Endodermal cell (in vitro differentiated cells): ENCODE data around the gene GABRR3. TPM values are rescaled to one million over a fixed set of nuclear protein-coding genes. Genes with fewer than 3 reads are reported as not detected.

Experiments
- DNase-seq: peaks from one replicate; pipeline ENCODE4 v3.0.0-alpha.2; 2017
- H3K27ac ChIP-seq: 2 replicates; pipeline ENCODE4 v1.5.1; 2013; ENCODE audit warnings: mild to moderate bottlenecking, low read depth, low read length, moderate library complexity
- H3K27me3 ChIP-seq: 2 replicates; pipeline ENCODE4 v1.6.1; 2013; ENCODE audit warnings: mild to moderate bottlenecking, low read length, moderate library complexity; ENCODE audit not compliant: insufficient read depth, control insufficient read depth, poor library complexity, severe bottlenecking
- H3K36me3 ChIP-seq: 2 replicates; pipeline ENCODE4 v1.7.0; 2013; ENCODE audit warnings: mild to moderate bottlenecking, low read length, moderate library complexity; ENCODE audit not compliant: control insufficient read depth, insufficient read depth
- H3K4me1 ChIP-seq: one replicate; pipeline ENCODE4 v1.7.0; 2013; ENCODE audit warnings: low read length; ENCODE audit not compliant: control insufficient read depth, insufficient read depth
- H3K4me3 ChIP-seq: 2 replicates; pipeline ENCODE4 v1.5.1; 2013; ENCODE audit warnings: mild to moderate bottlenecking, low read length, moderate library complexity
- H3K9ac ChIP-seq: 2 replicates; pipeline ENCODE4 v1.6.1; 2013; ENCODE audit warnings: mild to moderate bottlenecking, low read length, moderate library complexity; ENCODE audit not compliant: poor library complexity, severe bottlenecking; ENCODE audit errors: extremely low read depth
- H3K9me3 ChIP-seq: 2 replicates; pipeline ENCODE4 v1.6.1; 2013; ENCODE audit warnings: mild to moderate bottlenecking, low read length, moderate library complexity; ENCODE audit not compliant: control insufficient read depth
- H3K27ac Mint-ChIP-seq: 2 replicates; pipeline ENCODE4 v1.8.0; 2020; ENCODE audit warnings: mixed read lengths
- H3K27me3 Mint-ChIP-seq: 2 replicates; pipeline ENCODE4 v1.8.0; 2021; ENCODE audit warnings: mild to moderate bottlenecking, mixed read lengths; ENCODE audit not compliant: insufficient read depth
- H3K36me3 Mint-ChIP-seq: 2 replicates; pipeline ENCODE4 v1.8.0; 2020; ENCODE audit warnings: low read depth, mixed read lengths
- H3K4me1 Mint-ChIP-seq: 2 replicates; pipeline ENCODE4 v1.8.0; 2020; ENCODE audit warnings: mixed read lengths
- H3K4me3 Mint-ChIP-seq: 2 replicates; pipeline ENCODE4 v1.8.0; 2020; ENCODE audit warnings: mild to moderate bottlenecking, moderate library complexity, mixed read lengths
- H3K9me3 Mint-ChIP-seq: 2 replicates; pipeline ENCODE4 v1.8.0; 2020; ENCODE audit warnings: mild to moderate bottlenecking, mixed read lengths
- WGBS, 2 experiments: methylation state at CpG; one replicate each; pipeline versions ENCODE4 v1.1.5 to v1.1.7; 2013; ENCODE audit warnings: missing lambda C conversion rate in 2 of 2, mixed read lengths in 1 of 2; ENCODE audit not compliant: insufficient coverage in 1 of 2, insufficient read length in 1 of 2; 5-methylcytosine and 5-hydroxymethylcytosine counted together
- total RNA-seq, 2 donors: library from RNA; stranded (reverse); fragmentation: NEBNext Ultra II Directional in 1 of 2; extraction: Animal tissue kit (Norgen Biotek cat#: 25700) in 1 of 2; gene quantifications; 2 replicates in 1 of 2; 3 replicates in 1 of 2; pipeline ENCODE4 v1.2.1, GENCODE V29; 2021
- TF ChIP-seq, protein P1 (sequence below): fragments of 200-600 bp; sonication (generic); conservative IDR thresholded peaks from 2 replicates; pipeline ENCODE4 v1.5.0; 2021; ENCODE audit warnings: antibody characterized with exemption, mild to moderate bottlenecking

GABRR3 gene
- total RNA-seq, 2 donors from 2014 or later = not detected

DNA sequence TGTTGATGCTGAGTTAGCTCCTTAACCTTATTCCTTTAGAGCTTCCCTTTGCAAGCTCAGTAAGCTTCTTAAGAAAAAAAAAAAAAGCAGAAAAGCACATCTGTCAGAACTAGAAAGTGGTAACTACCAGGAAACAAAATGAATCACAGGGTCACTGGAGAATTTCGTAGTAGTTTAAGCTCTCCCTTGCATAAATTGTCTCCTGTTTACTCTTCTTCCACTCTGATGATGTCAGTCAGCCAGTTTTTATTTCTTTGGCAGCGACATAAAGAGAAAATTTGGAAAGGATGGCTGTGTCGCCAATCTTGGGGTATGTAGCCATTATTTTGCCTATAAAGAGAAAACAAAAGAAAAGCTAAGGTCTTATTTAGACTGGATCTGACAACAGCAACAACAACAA is 3.2 kb upstream of the GABRR3 start:
- no peaks in the 10 kb centered on the region for H3K9me3 ChIP-seq
- TF ChIP-seq, protein P1, sequence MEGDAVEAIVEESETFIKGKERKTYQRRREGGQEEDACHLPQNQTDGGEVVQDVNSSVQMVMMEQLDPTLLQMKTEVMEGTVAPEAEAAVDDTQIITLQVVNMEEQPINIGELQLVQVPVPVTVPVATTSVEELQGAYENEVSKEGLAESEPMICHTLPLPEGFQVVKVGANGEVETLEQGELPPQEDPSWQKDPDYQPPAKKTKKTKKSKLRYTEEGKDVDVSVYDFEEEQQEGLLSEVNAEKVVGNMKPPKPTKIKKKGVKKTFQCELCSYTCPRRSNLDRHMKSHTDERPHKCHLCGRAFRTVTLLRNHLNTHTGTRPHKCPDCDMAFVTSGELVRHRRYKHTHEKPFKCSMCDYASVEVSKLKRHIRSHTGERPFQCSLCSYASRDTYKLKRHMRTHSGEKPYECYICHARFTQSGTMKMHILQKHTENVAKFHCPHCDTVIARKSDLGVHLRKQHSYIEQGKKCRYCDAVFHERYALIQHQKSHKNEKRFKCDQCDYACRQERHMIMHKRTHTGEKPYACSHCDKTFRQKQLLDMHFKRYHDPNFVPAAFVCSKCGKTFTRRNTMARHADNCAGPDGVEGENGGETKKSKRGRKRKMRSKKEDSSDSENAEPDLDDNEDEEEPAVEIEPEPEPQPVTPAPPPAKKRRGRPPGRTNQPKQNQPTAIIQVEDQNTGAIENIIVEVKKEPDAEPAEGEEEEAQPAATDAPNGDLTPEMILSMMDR = no peak

DNA sequence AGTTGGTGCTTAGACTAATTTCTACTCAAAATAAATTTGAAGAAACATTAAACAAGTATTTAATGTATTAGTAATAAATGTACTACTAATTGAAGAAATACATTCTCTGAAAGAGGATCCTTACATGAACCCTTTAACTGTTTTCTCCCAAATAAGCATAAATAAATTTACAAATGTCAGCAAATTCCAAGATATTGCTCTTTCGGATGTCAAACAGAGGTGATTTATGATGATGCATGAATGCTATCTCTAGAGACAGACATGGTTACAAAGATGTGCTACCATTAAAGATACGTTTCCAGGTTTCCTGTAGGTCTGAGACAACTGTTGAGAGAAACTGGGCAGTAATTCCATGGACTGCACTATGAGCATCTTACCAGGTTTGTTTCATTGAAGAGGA is 629 bp downstream of the GABRR3 start:
- Mint-ChIP-seq H3K27ac (no peak overlapping the region), H3K9me3 (no peaks in the 10 kb centered on the region), H3K27me3 (no peaks in the 10 kb centered on the region), H3K4me3 (no peak overlapping the region), H3K4me1 (no peaks in the 10 kb centered on the region), H3K36me3 (no peaks in the 10 kb centered on the region)
- Histone ChIP-seq H3K9ac (no peak overlapping the region), H3K4me3 (no peak overlapping the region), H3K9me3 (no peaks in the 10 kb centered on the region), H3K36me3 (no peaks in the 10 kb centered on the region), H3K27me3 (no peaks in the 10 kb centered on the region), H3K4me1 (no peaks in the 10 kb centered on the region), H3K27ac (no peak overlapping the region)
- no peak for DNase-seq
- TF ChIP-seq, protein P1 = no peak
- 88 to 92% methylated on average over 1 to 2 of the region's 2 CpGs for WGBS, 2 experiments

More for the DNA sequence above, 3.2 kb upstream of the GABRR3 start:
- Mint-ChIP-seq H3K4me3 (no peak overlapping the region), H3K27ac (no peak overlapping the region), H3K27me3 (no peaks in the 10 kb centered on the region), H3K36me3 (no peaks in the 10 kb centered on the region), H3K9me3 (no peaks in the 10 kb centered on the region), H3K4me1 (no peaks in the 10 kb centered on the region)
- no peaks in the 10 kb centered on the region for H3K36me3 ChIP-seq
- H3K9ac ChIP-seq = no peak overlapping the region
- H3K27ac ChIP-seq = no peak overlapping the region
- H3K4me3 ChIP-seq = no peak overlapping the region
- H3K27me3 ChIP-seq = no peaks in the 10 kb centered on the region
- no peaks in the 10 kb centered on the region for H3K4me1 ChIP-seq
- no peak for DNase-seq
- WGBS, 2 experiments = 77 to 81% methylated on average over 3 of the region's 3 CpGs

DNA sequence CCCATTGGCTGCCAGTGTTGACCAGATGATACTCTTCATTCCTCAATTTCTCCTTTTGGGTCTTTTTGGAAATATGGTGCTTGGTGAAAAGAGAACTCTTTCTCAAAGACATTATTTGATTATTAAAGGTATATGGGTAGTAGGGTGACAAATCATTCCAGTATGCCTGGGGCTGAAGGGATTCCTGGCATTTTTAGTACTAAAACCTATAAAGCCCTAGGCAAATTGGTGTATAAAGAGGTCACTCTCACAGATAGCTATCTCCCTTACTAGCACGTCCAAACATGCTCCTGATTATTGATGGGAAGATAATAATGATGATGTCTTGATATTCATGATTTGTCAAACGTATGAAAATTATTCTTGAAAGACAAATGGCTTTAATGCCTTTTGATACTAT is 1.1 kb downstream of the GABRR3 start:
- Mint-ChIP-seq H3K27me3 (no peaks in the 10 kb centered on the region), H3K4me3 (no peak overlapping the region), H3K36me3 (no peaks in the 10 kb centered on the region), H3K9me3 (no peaks in the 10 kb centered on the region), H3K4me1 (no peaks in the 10 kb centered on the region), H3K27ac (no peak overlapping the region)
- H3K27me3 ChIP-seq = no peaks in the 10 kb centered on the region
- DNase-seq = no peak
- no peak overlapping the region for H3K27ac ChIP-seq
- H3K4me1 ChIP-seq = no peaks in the 10 kb centered on the region
- H3K9ac ChIP-seq = no peak overlapping the region
- no peak overlapping the region for H3K4me3 ChIP-seq
- no peaks in the 10 kb centered on the region for H3K9me3 ChIP-seq
- H3K36me3 ChIP-seq = no peaks in the 10 kb centered on the region
- TF ChIP-seq, protein P1 = no peak
- WGBS, 2 experiments = 100% methylated on average over 2 of the region's 2 CpGs; no CpG with 5 or more reads in 1 of the 2 experiments
